ENCODE results near the gene NAA16.

- no peak for TF ChIP-seq CTCF (IDR thresholded peaks at IDR 0.05 in 2 of 3, conservative IDR thresholded peaks at IDR 0.05 in 1 of 3; ENCODE audit: control insufficient read depth in 2 of 3, extremely low read depth in 1 of 3, insufficient read depth in 1 of 3, low read depth in 3 of 3, low read length in 3 of 3)
- no peak for TF ChIP-seq ZBTB40 (IDR thresholded peaks at IDR 0.05; ENCODE audit: borderline replicate concordance)
Observed at GRCh38 chr13:41289463-41289881, 21.6 kb upstream of the NAA16 start.

All from GM12878 (cell line).